Renal cortical epithelial cell (primary cell): Measurements from ENCODE around the gene C19orf47. TPM values are rescaled to one million over a fixed set of nuclear protein-coding genes. Genes with fewer than 3 reads are reported as not detected.
"Not testable (repeated sequence)": the region's sequence is repeated elsewhere in the genome, so short reads cannot be mapped to it uniquely, and the experiment has no call there.

ENCODE experiments used
- DNase-seq: peaks from one replicate; pipeline ENCODE4 v3.0.0-alpha.2; 2011; ENCODE audit warnings: low read depth
- total RNA-seq: library from RNA; depleted of rRNA; stranded (reverse); fragments of >200 nt; gene quantifications from 2 replicates; pipeline ENCODE4 v1.2.3, GENCODE V29; 2014

C19orf47 gene
- total RNA-seq, 1 donor from 2014 or later: 6.7 TPM

- no peak for DNase-seq
Measured at GRCh38 chr19:40376286-40376862, 28.2 kb upstream of the C19orf47 start.

- DNase-seq: no peak
Measured at GRCh38 chr19:40374084-40374483, 25.9 kb upstream of the C19orf47 start.

GRCh38 chr19:40371802-40372122, 23.6 kb upstream of the C19orf47 start:
- DNase-seq: no peak

- DNase-seq: no peak
Measured at GRCh38 chr19:40370997-40371801, 23.0 kb upstream of the C19orf47 start.

GRCh38 chr19:40370253-40370652, 22.1 kb upstream of the C19orf47 start:
- not testable (repeated sequence) for DNase-seq

- no peak for DNase-seq
Measured at GRCh38 chr19:40369797-40370196, 21.6 kb upstream of the C19orf47 start.

GRCh38 chr19:40367577-40368434, 19.6 kb upstream of the C19orf47 start:
- no peak for DNase-seq

- DNase-seq: no peak
Measured at GRCh38 chr19:40366697-40367561, 18.7 kb upstream of the C19orf47 start.

- DNase-seq: peak; percentile 28
Measured at GRCh38 chr19:40365613-40366401, 17.6 kb upstream of the C19orf47 start.

- no peak for DNase-seq
Measured at GRCh38 chr19:40365010-40365409, 16.8 kb upstream of the C19orf47 start.

- DNase-seq: no peak
Measured at GRCh38 chr19:40363069-40363468, 14.9 kb upstream of the C19orf47 start.

- DNase-seq: no peak
Measured at GRCh38 chr19:40362160-40362559, 14.0 kb upstream of the C19orf47 start.

- DNase-seq: no peak
Measured at GRCh38 chr19:40360708-40361241, 12.6 kb upstream of the C19orf47 start.

GRCh38 chr19:40360020-40360707, 12.0 kb upstream of the C19orf47 start:
- DNase-seq: no peak

GRCh38 chr19:40358773-40359172, 10.6 kb upstream of the C19orf47 start:
- DNase-seq: no peak

GRCh38 chr19:40357640-40358039, 9.4 kb upstream of the C19orf47 start:
- DNase-seq: no peak

- DNase-seq: no peak
Measured at GRCh38 chr19:40356681-40357595, 8.7 kb upstream of the C19orf47 start.

- DNase-seq: no peak
Measured at GRCh38 chr19:40355975-40356680, 7.9 kb upstream of the C19orf47 start.
